ENCODE measurements around the gene RGP1. TPM values are rescaled to one million over a fixed set of nuclear protein-coding genes. Genes with fewer than 3 reads are reported as not detected.

The RGP1 gene
- total RNA-seq, 1 experiment from 2014 or later, result 25.1 TPM

- Histone ChIP-seq H2AFZ (no peak overlapping the region), H3K4me3 (no peak overlapping the region), H3K36me3 (ENCODE audit: low read depth) (no peaks in the 10 kb centered on the region), H4K20me1 (ENCODE audit: insufficient read depth) (no peaks in the 10 kb centered on the region), H3F3A (ENCODE audit: insufficient read depth, low read depth) (no peaks in the 10 kb centered on the region), H3K4me2 (no peak overlapping the region), H3K79me2 (ENCODE audit: low read depth) (no peaks in the 10 kb centered on the region), H3K27me3 (ENCODE audit: insufficient read depth, low read depth) (no peaks in the 10 kb centered on the region), H3K4me1 (replicated peaks; ENCODE audit: insufficient read depth) (no peaks in the 10 kb centered on the region), H3K9me3 (ENCODE audit: insufficient read depth, low read depth) (no peaks in the 10 kb centered on the region), H3K27ac (no peak overlapping the region), H3K9me2 (ENCODE audit: insufficient read depth) (no peaks in the 10 kb centered on the region)
- intact Hi-C loops (cut with micrococcal nuclease; ENCODE audit: unreplicated experiment), result no loop called here
- TF ChIP-seq EZH2 (IDR thresholded peaks at IDR 0.05; ENCODE audit: low read depth) (no peak), CTCF (conservative IDR thresholded peaks at IDR 0.05) (no peak)
- no TSS peak for BruUV-seq (replicated peaks)
- ChIA-PET CTCF (interaction anchor here (0.6 kb wide), 1 partner anchor 12 kb away, joined by 6 read pairs; no protein-coding TSS in a partner anchor), POLR2A (ENCODE audit: unreplicated experiment) (no interaction called here)
- no peak for DNase-seq
Observed at GRCh38 chr9:35705836-35706430, 43.2 kb upstream of the RGP1 start.

GRCh38 chr9:35706951-35707350 lies 42.1 kb upstream of the RGP1 start:
- DNase-seq, result no peak
- TF ChIP-seq CTCF (conservative IDR thresholded peaks at IDR 0.05), result no peak
- Histone ChIP-seq H3K4me2 (no peak overlapping the region), H3K9me3 (ENCODE audit: insufficient read depth, low read depth) (no peaks in the 10 kb centered on the region), H3K27ac (no peak overlapping the region), H3K36me3 (ENCODE audit: low read depth) (no peaks in the 10 kb centered on the region), H3K9me2 (ENCODE audit: insufficient read depth) (no peaks in the 10 kb centered on the region), H3F3A (ENCODE audit: insufficient read depth, low read depth) (peaks cover 8% of the 10 kb centered on the region; the same call in 1 of the 2 replicates), H3K27me3 (ENCODE audit: insufficient read depth, low read depth) (no peaks in the 10 kb centered on the region), H2AFZ (no peak overlapping the region), H3K4me1 (replicated peaks; ENCODE audit: insufficient read depth) (peaks cover 9% of the 10 kb centered on the region), H3K4me3 (no peak overlapping the region), H4K20me1 (ENCODE audit: insufficient read depth) (no peaks in the 10 kb centered on the region), H3K79me2 (ENCODE audit: low read depth) (no peaks in the 10 kb centered on the region)
- ChIA-PET POLR2A (ENCODE audit: unreplicated experiment) (no interaction called here), CTCF (interaction anchor here (0.6 kb wide), 1 partner anchor 30 kb away, joined by 13 read pairs; no protein-coding TSS in a partner anchor)
- intact Hi-C loops (cut with micrococcal nuclease; ENCODE audit: unreplicated experiment), result no loop called here
- BruUV-seq (replicated peaks), result no TSS peak

- Histone ChIP-seq H4K20me1 (ENCODE audit: insufficient read depth) (no peaks in the 10 kb centered on the region), H3K4me1 (replicated peaks; ENCODE audit: insufficient read depth) (peaks cover 21% of the 10 kb centered on the region), H3K27ac (no peak overlapping the region), H2AFZ (no peak overlapping the region), H3F3A (ENCODE audit: insufficient read depth, low read depth) (peaks cover 16% of the 10 kb centered on the region), H3K79me2 (ENCODE audit: low read depth) (no peaks in the 10 kb centered on the region), H3K36me3 (ENCODE audit: low read depth) (no peaks in the 10 kb centered on the region), H3K4me2 (no peak overlapping the region), H3K4me3 (no peak overlapping the region), H3K27me3 (ENCODE audit: insufficient read depth, low read depth) (no peaks in the 10 kb centered on the region), H3K9me3 (ENCODE audit: insufficient read depth, low read depth) (no peaks in the 10 kb centered on the region), H3K9me2 (ENCODE audit: insufficient read depth) (no peaks in the 10 kb centered on the region)
- no peak for DNase-seq
- POLR2A ChIA-PET (ENCODE audit: unreplicated experiment), result no interaction called here
- TF ChIP-seq EZH2 (IDR thresholded peaks at IDR 0.05; ENCODE audit: low read depth), result no peak
- TF ChIP-seq CTCF (conservative IDR thresholded peaks at IDR 0.05), result no peak
- intact Hi-C loops (cut with micrococcal nuclease; ENCODE audit: unreplicated experiment), result no loop called here
- CTCF ChIA-PET, result no interaction called here
- no TSS peak for BruUV-seq (replicated peaks)
Observed at GRCh38 chr9:35708146-35708545, 40.9 kb upstream of the RGP1 start.
